ENCODE data around the gene SPACA7.

DNA sequence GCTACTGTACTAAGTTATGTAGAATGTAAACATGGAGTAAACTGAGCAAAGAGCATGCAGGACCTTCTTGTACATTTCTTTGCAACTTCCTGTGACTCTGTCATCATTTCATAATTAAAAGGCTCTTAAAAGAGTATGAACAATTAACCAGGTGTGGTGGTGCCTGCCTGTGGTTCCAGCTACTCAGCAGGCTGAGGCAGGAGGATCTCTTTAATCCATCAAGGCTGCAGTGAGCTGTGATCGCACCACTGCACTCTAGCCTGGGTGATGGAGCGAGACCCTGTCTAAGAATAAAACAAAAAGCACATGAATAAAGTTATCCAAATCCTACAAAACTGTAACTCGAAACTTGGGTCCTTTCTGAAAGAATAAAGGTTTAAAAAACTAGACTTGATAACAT, 5.8 kb upstream of the SPACA7 start:
- TF ChIP-seq, protein P1, sequence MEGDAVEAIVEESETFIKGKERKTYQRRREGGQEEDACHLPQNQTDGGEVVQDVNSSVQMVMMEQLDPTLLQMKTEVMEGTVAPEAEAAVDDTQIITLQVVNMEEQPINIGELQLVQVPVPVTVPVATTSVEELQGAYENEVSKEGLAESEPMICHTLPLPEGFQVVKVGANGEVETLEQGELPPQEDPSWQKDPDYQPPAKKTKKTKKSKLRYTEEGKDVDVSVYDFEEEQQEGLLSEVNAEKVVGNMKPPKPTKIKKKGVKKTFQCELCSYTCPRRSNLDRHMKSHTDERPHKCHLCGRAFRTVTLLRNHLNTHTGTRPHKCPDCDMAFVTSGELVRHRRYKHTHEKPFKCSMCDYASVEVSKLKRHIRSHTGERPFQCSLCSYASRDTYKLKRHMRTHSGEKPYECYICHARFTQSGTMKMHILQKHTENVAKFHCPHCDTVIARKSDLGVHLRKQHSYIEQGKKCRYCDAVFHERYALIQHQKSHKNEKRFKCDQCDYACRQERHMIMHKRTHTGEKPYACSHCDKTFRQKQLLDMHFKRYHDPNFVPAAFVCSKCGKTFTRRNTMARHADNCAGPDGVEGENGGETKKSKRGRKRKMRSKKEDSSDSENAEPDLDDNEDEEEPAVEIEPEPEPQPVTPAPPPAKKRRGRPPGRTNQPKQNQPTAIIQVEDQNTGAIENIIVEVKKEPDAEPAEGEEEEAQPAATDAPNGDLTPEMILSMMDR (IDR thresholded peaks at IDR 0.05; ENCODE audit: low read depth, low read length, missing input control): no peak
- no peak for TF ChIP-seq EGR1 (IDR thresholded peaks at IDR 0.05; ENCODE audit: low read depth in 2 of 2)
